Erythroblast (primary cell): ENCODE measurements around the gene TSPAN9.

ENCODE experiments used
- GATA1 ChIP-seq: IDR thresholded peaks from 2 replicates; pipeline ENCODE4 v1.6.1; 2011; ENCODE audit warnings: low read depth, mild to moderate bottlenecking, control low read depth, low read length, moderate library complexity
- POLR2A ChIP-seq: IDR thresholded peaks from 2 replicates; pipeline ENCODE4 v1.6.1; 2011; ENCODE audit warnings: mild to moderate bottlenecking, low read length

DNA sequence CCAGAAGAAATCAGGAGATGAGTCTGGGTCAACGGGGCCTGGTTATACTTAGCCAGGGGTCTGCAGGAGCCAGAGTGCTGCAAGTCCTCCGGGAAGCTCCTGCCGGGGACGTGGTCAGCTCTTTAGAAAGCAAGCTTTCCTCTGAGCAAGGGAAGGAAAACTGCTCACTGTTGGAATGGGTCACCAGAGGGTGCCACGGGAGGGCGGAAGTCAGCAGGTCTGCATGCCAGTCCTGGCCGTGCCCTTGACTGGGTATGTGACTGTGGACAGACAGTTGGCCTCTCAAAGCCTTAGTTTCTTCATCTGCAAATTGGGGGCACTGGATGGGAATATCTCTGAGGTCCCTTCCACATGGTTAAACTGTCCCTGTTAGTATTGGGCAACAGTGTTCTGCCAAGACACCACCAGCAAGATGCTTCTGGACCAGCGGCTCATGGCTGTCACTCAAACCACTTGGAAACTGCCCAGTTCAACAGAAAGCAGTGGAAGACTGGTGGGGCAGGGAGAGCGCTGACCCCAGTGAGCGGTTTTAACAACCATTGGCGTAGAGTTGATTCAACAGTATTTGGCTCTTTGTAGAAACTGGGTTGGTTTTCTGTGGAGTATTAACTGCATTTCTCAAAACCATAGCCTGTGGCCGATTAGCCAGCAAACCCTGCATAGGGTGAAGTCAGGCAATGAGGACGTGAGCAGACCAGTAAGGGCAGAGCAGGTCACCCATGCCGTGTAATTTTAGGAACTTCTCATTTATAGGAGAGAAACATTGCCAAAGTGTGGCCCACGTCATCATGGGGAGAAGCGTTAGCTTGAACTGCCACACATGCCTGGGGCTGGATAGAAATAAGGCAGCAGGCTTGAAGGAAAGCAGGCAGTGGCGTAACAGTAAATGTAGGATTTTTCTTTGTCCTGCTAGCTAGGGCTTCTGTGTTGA lies 249.9 kb downstream of the TSPAN9 start:
- TF ChIP-seq POLR2A (no peak), GATA1 (no peak)
